Neuron (in vitro differentiated cells): ENCODE results near the gene UBE2I.

ENCODE experiments used
- H2AFZ ChIP-seq: one replicate; pipeline ENCODE4 v1.6.1; 2013; ENCODE audit warnings: low read depth, mild to moderate bottlenecking, inconsistent platforms, low read length, moderate library complexity
- H3K27me3 ChIP-seq: one replicate; pipeline ENCODE4 v1.6.1; 2013; ENCODE audit warnings: low read length; ENCODE audit not compliant: insufficient read depth
- H3K36me3 ChIP-seq: one replicate; pipeline ENCODE4 v1.6.1; 2013; ENCODE audit warnings: low read length; ENCODE audit not compliant: insufficient read depth
- H3K4me1 ChIP-seq: one replicate; pipeline ENCODE4 v1.6.1; 2013; ENCODE audit warnings: low read length; ENCODE audit not compliant: insufficient read depth
- H3K4me3 ChIP-seq: 2 replicates; pipeline ENCODE4 v1.5.1; 2013; ENCODE audit warnings: mild to moderate bottlenecking, low read length, moderate library complexity
- H3K9me3 ChIP-seq: one replicate; pipeline ENCODE4 v1.6.1; 2013; ENCODE audit warnings: low read length

UBE2I gene

GRCh38 chr16:1355591-1355990, 46.2 kb downstream of the UBE2I start:
- H3K27me3 ChIP-seq = no peaks in the 10 kb centered on the region
- H3K4me3 ChIP-seq = no peak overlapping the region
- H3K36me3 ChIP-seq = peaks cover 7% of the 10 kb centered on the region
- no peaks in the 10 kb centered on the region for H3K9me3 ChIP-seq
- H2AFZ ChIP-seq = no peak overlapping the region
- peaks cover 14% of the 10 kb centered on the region for H3K4me1 ChIP-seq

GRCh38 chr16:1356061-1356900, 46.8 kb downstream of the UBE2I start:
- H3K9me3 ChIP-seq = no peaks in the 10 kb centered on the region
- H3K36me3 ChIP-seq = peaks cover 11% of the 10 kb centered on the region
- H3K4me1 ChIP-seq = peaks cover 8% of the 10 kb centered on the region
- H2AFZ ChIP-seq = no peak overlapping the region
- no peak overlapping the region for H3K4me3 ChIP-seq
- no peaks in the 10 kb centered on the region for H3K27me3 ChIP-seq

GRCh38 chr16:1357906-1358566, 48.6 kb downstream of the UBE2I start:
- H3K4me3 ChIP-seq = no peak overlapping the region
- H3K4me1 ChIP-seq = peaks cover 2% of the 10 kb centered on the region
- H3K36me3 ChIP-seq = peaks cover 22% of the 10 kb centered on the region
- no peaks in the 10 kb centered on the region for H3K27me3 ChIP-seq
- H3K9me3 ChIP-seq = no peaks in the 10 kb centered on the region
- no peak overlapping the region for H2AFZ ChIP-seq

- Histone ChIP-seq H2AFZ (no peak overlapping the region), H3K9me3 (no peaks in the 10 kb centered on the region), H3K36me3 (peaks cover 42% of the 10 kb centered on the region), H3K27me3 (no peaks in the 10 kb centered on the region), H3K4me3 (no peak overlapping the region), H3K4me1 (no peaks in the 10 kb centered on the region)
These were observed 52.4 kb downstream of the UBE2I start for GRCh38 chr16:1361685-1362360.

- no peaks in the 10 kb centered on the region for H3K4me1 ChIP-seq
- H3K27me3 ChIP-seq = no peaks in the 10 kb centered on the region
- peaks cover 48% of the 10 kb centered on the region for H3K36me3 ChIP-seq
- no peaks in the 10 kb centered on the region for H3K9me3 ChIP-seq
- no peak overlapping the region for H2AFZ ChIP-seq
- H3K4me3 ChIP-seq = no peak overlapping the region
These were observed 53.4 kb downstream of the UBE2I start for GRCh38 chr16:1362807-1363206.

GRCh38 chr16:1363501-1364041, 54.1 kb downstream of the UBE2I start:
- Histone ChIP-seq H2AFZ (no peak overlapping the region), H3K9me3 (no peaks in the 10 kb centered on the region), H3K4me3 (no peak overlapping the region), H3K36me3 (peaks cover 48% of the 10 kb centered on the region), H3K4me1 (no peaks in the 10 kb centered on the region), H3K27me3 (no peaks in the 10 kb centered on the region)

GRCh38 chr16:1364510-1364909, 55.1 kb downstream of the UBE2I start:
- peaks cover 48% of the 10 kb centered on the region for H3K36me3 ChIP-seq

GRCh38 chr16:1366060-1366711, 56.8 kb downstream of the UBE2I start:
- Histone ChIP-seq H2AFZ (no peak overlapping the region), H3K4me3 (no peak overlapping the region), H3K27me3 (no peaks in the 10 kb centered on the region), H3K36me3 (peaks cover 44% of the 10 kb centered on the region), H3K4me1 (no peaks in the 10 kb centered on the region), H3K9me3 (no peaks in the 10 kb centered on the region)

More at GRCh38 chr16:1364510-1364909, 55.1 kb downstream of the UBE2I start:
- Histone ChIP-seq H3K27me3 (no peaks in the 10 kb centered on the region), H3K9me3 (no peaks in the 10 kb centered on the region), H2AFZ (no peak overlapping the region), H3K4me3 (no peak overlapping the region), H3K4me1 (no peaks in the 10 kb centered on the region)

- Histone ChIP-seq H3K4me1 (no peaks in the 10 kb centered on the region), H3K36me3 (peaks cover 46% of the 10 kb centered on the region), H3K9me3 (no peaks in the 10 kb centered on the region), H2AFZ (no peak overlapping the region), H3K4me3 (no peak overlapping the region), H3K27me3 (no peaks in the 10 kb centered on the region)
These were observed 57.4 kb downstream of the UBE2I start for GRCh38 chr16:1366712-1367299.

- Histone ChIP-seq H3K27me3 (no peaks in the 10 kb centered on the region), H3K4me3 (no peak overlapping the region), H3K9me3 (no peaks in the 10 kb centered on the region), H3K36me3 (peaks cover 39% of the 10 kb centered on the region), H3K4me1 (no peaks in the 10 kb centered on the region), H2AFZ (no peak overlapping the region)
These were observed 58.2 kb downstream of the UBE2I start for GRCh38 chr16:1367486-1368174.

GRCh38 chr16:1371054-1371978, 61.9 kb downstream of the UBE2I start:
- peaks cover 22% of the 10 kb centered on the region for H3K36me3 ChIP-seq
- H3K27me3 ChIP-seq = no peaks in the 10 kb centered on the region
- no peaks in the 10 kb centered on the region for H3K4me1 ChIP-seq
- H2AFZ ChIP-seq = no peak overlapping the region
- no peak overlapping the region for H3K4me3 ChIP-seq
- H3K9me3 ChIP-seq = no peaks in the 10 kb centered on the region
